Measurements from ENCODE around the gene HABP2. TPM values are rescaled to one million over a fixed set of nuclear protein-coding genes. Genes with fewer than 3 reads are reported as not detected.

The HABP2 gene
- total and polyA plus RNA-seq, 2 of the 4 experiments (the other 2 are of a cell fraction), result not detected

DNA sequence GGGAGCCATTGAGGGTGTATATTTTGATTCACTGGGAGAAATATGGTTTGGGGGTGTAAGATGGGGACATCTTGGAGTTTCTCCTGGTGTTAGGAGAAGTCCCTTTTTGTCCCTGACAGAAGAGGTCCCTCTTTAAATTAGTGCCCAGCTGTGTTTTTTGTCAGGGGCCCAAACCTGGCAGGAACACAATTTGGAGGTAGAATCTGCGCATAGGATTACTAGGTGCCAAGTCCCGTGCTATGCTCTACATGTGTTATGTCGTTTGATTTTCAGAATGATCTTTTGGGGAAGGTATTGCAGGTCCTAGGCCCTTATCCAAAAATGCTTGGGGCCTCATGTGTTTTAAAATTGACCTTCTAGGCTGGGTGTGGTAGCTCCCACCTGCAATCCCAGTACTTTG lies 36.8 kb upstream of the HABP2 start:
- no CpG with 5 or more reads among the region's 3 CpGs for WGBS, 2 experiments (ENCODE audit: extremely low coverage in 2 of 2, insufficient read length in 1 of 2)
- BruUV-seq (replicated peaks), result no TSS peak

More for the DNA sequence above, 36.8 kb upstream of the HABP2 start:
- Histone ChIP-seq H3K18ac (ENCODE audit: low read depth, low read length) (no peak overlapping the region), H3K79me1 (ENCODE audit: low read depth in 1 of 2, low read length in 2 of 2) (no peaks in the 10 kb centered on the region), H3K4me3 (ENCODE audit: insufficient read depth, low read depth, low read length) (no peak overlapping the region), H4K8ac (ENCODE audit: low read depth in 2 of 2, low read length in 2 of 2) (no peak overlapping the region), H3K36me3 (ENCODE audit: control insufficient read depth, insufficient read depth, low read length) (no peaks in the 10 kb centered on the region), H2AK9ac (replicated peaks; ENCODE audit: low read depth, low read length, poor library complexity) (no peak overlapping the region), H2BK15ac (ENCODE audit: low read depth, low read length) (no peak overlapping the region), H2BK5ac (ENCODE audit: low read depth, low read length, poor library complexity, severe bottlenecking) (no peak overlapping the region), H4K91ac (ENCODE audit: insufficient read depth, low read depth, low read length) (no peak overlapping the region), H3K4me1 (ENCODE audit: control insufficient read depth, insufficient read depth, low read length) (no peaks in the 10 kb centered on the region), H3K27me3 (ENCODE audit: control insufficient read depth, insufficient read depth, low read length) (0 out of 2 replicates have a peak, but pooled peaks cover 2% of the 10 kb centered on the region), H3K4ac (ENCODE audit: low read depth, low read length) (no peak overlapping the region), H3K9me1 (ENCODE audit: insufficient read depth, low read length) (no peaks in the 10 kb centered on the region), H3K4me2 (ENCODE audit: low read depth, low read length) (no peak overlapping the region), H3K27ac (ENCODE audit: insufficient read depth, low read length) (no peak overlapping the region), H2BK20ac (ENCODE audit: low read depth, low read length) (no peak overlapping the region), H2AK5ac (ENCODE audit: low read depth, low read length) (no peak overlapping the region), H3K14ac (replicated peaks; ENCODE audit: low read depth, low read length) (no peak overlapping the region), H4K20me1 (ENCODE audit: insufficient read depth, low read length) (no peaks in the 10 kb centered on the region), H3K9me3 (ENCODE audit: control insufficient read depth, insufficient read depth, low read length) (no peaks in the 10 kb centered on the region), H3K56ac (ENCODE audit: extremely low read depth, insufficient read depth, low read length) (no peak overlapping the region), H2AFZ (replicated peaks; ENCODE audit: low read length, poor library complexity) (no peak overlapping the region), H2BK120ac (ENCODE audit: low read depth, low read length) (no peak overlapping the region), H3K9ac (ENCODE audit: low read depth, low read length) (no peak overlapping the region), H3K23ac (ENCODE audit: low read depth, low read length) (no peak overlapping the region), H4K5ac (ENCODE audit: low read depth, low read length) (no peak overlapping the region)
- in situ Hi-C loops (cut with MboI; ENCODE audit: low sequenced_read_pairs) (no loop called here), dilution Hi-C loops (cut with HindIII; ENCODE audit: low sequenced_read_pairs, unreplicated experiment) (no loop called here), intact Hi-C loops (cut with micrococcal nuclease) (no loop called here)
- no peak for TF ChIP-seq MXI1 (IDR thresholded peaks at IDR 0.05; ENCODE audit: borderline replicate concordance, low read depth, low read length)
- no peak for TF ChIP-seq NFE2L2 (IDR thresholded peaks at IDR 0.05; ENCODE audit: low read depth, low read length)
- no peak for TF ChIP-seq CEBPB (IDR thresholded peaks at IDR 0.05; ENCODE audit: low read depth, low read length)
- no peak for TF ChIP-seq SMC3 (IDR thresholded peaks at IDR 0.05; ENCODE audit: low read depth, low read length)
- no peak for TF ChIP-seq MAZ (IDR thresholded peaks at IDR 0.05; ENCODE audit: borderline replicate concordance, low read depth, low read length)
- TF ChIP-seq, protein P1, sequence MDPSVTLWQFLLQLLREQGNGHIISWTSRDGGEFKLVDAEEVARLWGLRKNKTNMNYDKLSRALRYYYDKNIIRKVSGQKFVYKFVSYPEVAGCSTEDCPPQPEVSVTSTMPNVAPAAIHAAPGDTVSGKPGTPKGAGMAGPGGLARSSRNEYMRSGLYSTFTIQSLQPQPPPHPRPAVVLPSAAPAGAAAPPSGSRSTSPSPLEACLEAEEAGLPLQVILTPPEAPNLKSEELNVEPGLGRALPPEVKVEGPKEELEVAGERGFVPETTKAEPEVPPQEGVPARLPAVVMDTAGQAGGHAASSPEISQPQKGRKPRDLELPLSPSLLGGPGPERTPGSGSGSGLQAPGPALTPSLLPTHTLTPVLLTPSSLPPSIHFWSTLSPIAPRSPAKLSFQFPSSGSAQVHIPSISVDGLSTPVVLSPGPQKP (IDR thresholded peaks at IDR 0.05; ENCODE audit: borderline replicate concordance, low read depth, low read length), result no peak
- no peak for TF ChIP-seq RAD21 (IDR thresholded peaks at IDR 0.05; ENCODE audit: low read length)
- no peak for TF ChIP-seq BHLHE40 (IDR thresholded peaks at IDR 0.05; ENCODE audit: low read depth, low read length)
- TF ChIP-seq POLR2A (IDR thresholded peaks at IDR 0.05; ENCODE audit: low read depth, low read length), result no peak
- TF ChIP-seq RFX5 (IDR thresholded peaks at IDR 0.05; ENCODE audit: low read depth, low read length), result no peak
- no peak for TF ChIP-seq MAFK (IDR thresholded peaks at IDR 0.05; ENCODE audit: low read depth, low read length)
- TF ChIP-seq, protein P2, sequence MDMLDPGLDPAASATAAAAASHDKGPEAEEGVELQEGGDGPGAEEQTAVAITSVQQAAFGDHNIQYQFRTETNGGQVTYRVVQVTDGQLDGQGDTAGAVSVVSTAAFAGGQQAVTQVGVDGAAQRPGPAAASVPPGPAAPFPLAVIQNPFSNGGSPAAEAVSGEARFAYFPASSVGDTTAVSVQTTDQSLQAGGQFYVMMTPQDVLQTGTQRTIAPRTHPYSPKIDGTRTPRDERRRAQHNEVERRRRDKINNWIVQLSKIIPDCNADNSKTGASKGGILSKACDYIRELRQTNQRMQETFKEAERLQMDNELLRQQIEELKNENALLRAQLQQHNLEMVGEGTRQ (IDR thresholded peaks at IDR 0.05; ENCODE audit: low read depth, low read length), result no peak
- TF ChIP-seq, protein P3, sequence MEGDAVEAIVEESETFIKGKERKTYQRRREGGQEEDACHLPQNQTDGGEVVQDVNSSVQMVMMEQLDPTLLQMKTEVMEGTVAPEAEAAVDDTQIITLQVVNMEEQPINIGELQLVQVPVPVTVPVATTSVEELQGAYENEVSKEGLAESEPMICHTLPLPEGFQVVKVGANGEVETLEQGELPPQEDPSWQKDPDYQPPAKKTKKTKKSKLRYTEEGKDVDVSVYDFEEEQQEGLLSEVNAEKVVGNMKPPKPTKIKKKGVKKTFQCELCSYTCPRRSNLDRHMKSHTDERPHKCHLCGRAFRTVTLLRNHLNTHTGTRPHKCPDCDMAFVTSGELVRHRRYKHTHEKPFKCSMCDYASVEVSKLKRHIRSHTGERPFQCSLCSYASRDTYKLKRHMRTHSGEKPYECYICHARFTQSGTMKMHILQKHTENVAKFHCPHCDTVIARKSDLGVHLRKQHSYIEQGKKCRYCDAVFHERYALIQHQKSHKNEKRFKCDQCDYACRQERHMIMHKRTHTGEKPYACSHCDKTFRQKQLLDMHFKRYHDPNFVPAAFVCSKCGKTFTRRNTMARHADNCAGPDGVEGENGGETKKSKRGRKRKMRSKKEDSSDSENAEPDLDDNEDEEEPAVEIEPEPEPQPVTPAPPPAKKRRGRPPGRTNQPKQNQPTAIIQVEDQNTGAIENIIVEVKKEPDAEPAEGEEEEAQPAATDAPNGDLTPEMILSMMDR (conservative IDR thresholded peaks at IDR 0.05; ENCODE audit: low read depth, low read length), result no peak
- no peak for TF ChIP-seq FOS (IDR thresholded peaks at IDR 0.05; ENCODE audit: low read depth, low read length)
- TF ChIP-seq RCOR1 (IDR thresholded peaks at IDR 0.05; ENCODE audit: insufficient replicate concordance, low read length), result no peak
- ATAC-seq (ENCODE audit: low read depth) (no peak), DNase-seq (no peak)
- ChIA-PET POLR2A (ENCODE audit: unreplicated experiment) (no interaction called here), CTCF (no interaction called here)

Data from IMR-90 (cell line).